ENCODE measurements around the gene MCEE. TPM values are rescaled to one million over a fixed set of nuclear protein-coding genes. Genes with fewer than 3 reads are reported as not detected.

Gene MCEE
- total and polyA plus RNA-seq, 2 experiments from 2014 or later = 16.5 to 33.3 TPM

- in situ Hi-C loops (cut with MboI) = no loop called here
- H3K4me2 ChIP-seq (ENCODE audit: unreplicated experiment) = no peak overlapping the region
- no peak overlapping the region for H3K4me3 ChIP-seq
- no peak for TF ChIP-seq EZH2phosphoT487 (IDR thresholded peaks at IDR 0.05; ENCODE audit: insufficient read depth, low read depth)
- no peak for TF ChIP-seq EZH2 (IDR thresholded peaks at IDR 0.05; ENCODE audit: insufficient read depth, poor library complexity, severe bottlenecking)
- H3K27me3 ChIP-seq (replicated peaks; ENCODE audit: insufficient read depth) = no peaks in the 10 kb centered on the region
- H3K27ac ChIP-seq = no peak overlapping the region
- no peaks in the 10 kb centered on the region for H3K4me1 ChIP-seq (ENCODE audit: insufficient read depth)
- DNase-seq = peak; percentile 14
- H3K9me3 ChIP-seq (ENCODE audit: low read depth) = no peaks in the 10 kb centered on the region
- no peak overlapping the region for H3K9ac ChIP-seq
- H3K36me3 ChIP-seq (ENCODE audit: low read depth) = no peaks in the 10 kb centered on the region
- no peaks in the 10 kb centered on the region for H4K20me1 ChIP-seq (ENCODE audit: insufficient read depth)
- WGBS, 2 experiments (ENCODE audit: low coverage in 1 of 2, low lambda C conversion rate in 2 of 2, missing lambda C conversion rate in 2 of 2) = 77 to 81% methylated on average over 6 of the region's 6 CpGs
- no peaks in the 10 kb centered on the region for H3K9me2 ChIP-seq (ENCODE audit: insufficient read depth)
- H3K79me2 ChIP-seq (ENCODE audit: insufficient read depth) = no peaks in the 10 kb centered on the region
- no peak overlapping the region for H2AFZ ChIP-seq
- 0 out of 2 replicates have a peak, but pooled peaks cover 3% of the 10 kb centered on the region for H3F3A ChIP-seq (ENCODE audit: insufficient read depth)
These were observed 24.8 kb upstream of the MCEE start for GRCh38 chr2:71154798-71155197.

DNA sequence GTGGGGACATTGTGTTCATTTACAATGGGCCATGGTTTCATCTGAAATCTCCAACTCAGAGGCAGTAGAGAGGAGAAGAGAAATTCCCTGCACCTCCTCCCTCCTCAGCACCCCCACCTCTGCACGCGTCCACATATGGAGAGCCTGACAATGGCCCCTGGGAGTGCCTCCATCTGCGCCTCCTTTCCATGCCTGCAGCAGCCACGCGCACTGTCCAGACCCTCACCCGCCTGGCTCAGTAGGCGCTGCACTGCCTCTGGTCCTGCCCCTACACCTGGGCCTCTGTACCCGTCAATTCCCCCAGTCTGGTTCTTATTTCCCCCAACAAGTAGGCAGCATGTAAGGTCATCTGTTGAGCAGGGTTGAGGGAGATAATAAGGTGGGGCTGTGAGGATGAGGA, 24.2 kb upstream of the MCEE start:
- Histone ChIP-seq H3K4me1 (ENCODE audit: insufficient read depth) (no peaks in the 10 kb centered on the region), H3K27me3 (replicated peaks; ENCODE audit: insufficient read depth) (no peaks in the 10 kb centered on the region), H3F3A (ENCODE audit: insufficient read depth) (peaks cover 7% of the 10 kb centered on the region; the same call in 1 of the 2 replicates), H3K4me3 (no peak overlapping the region), H4K20me1 (ENCODE audit: insufficient read depth) (no peaks in the 10 kb centered on the region), H2AFZ (no peak overlapping the region), H3K9me3 (ENCODE audit: low read depth) (no peaks in the 10 kb centered on the region), H3K4me2 (ENCODE audit: unreplicated experiment) (no peak overlapping the region), H3K9me2 (ENCODE audit: insufficient read depth) (no peaks in the 10 kb centered on the region), H3K27ac (no peak overlapping the region), H3K79me2 (ENCODE audit: insufficient read depth) (no peaks in the 10 kb centered on the region), H3K9ac (no peak overlapping the region), H3K36me3 (ENCODE audit: low read depth) (peaks cover 3% of the 10 kb centered on the region; the same call in 1 of the 2 replicates)
- WGBS, 2 experiments (ENCODE audit: low coverage in 1 of 2, low lambda C conversion rate in 2 of 2, missing lambda C conversion rate in 2 of 2) = 79 to 97% methylated on average over 8 of the region's 8 CpGs
- in situ Hi-C loops (cut with MboI) = no loop called here
- no peak for DNase-seq
- TF ChIP-seq EZH2phosphoT487 (IDR thresholded peaks at IDR 0.05; ENCODE audit: insufficient read depth, low read depth) (no peak), EZH2 (IDR thresholded peaks at IDR 0.05; ENCODE audit: insufficient read depth, poor library complexity, severe bottlenecking) (no peak)

GRCh38 chr2:71153585-71154224, 23.7 kb upstream of the MCEE start:
- no peaks in the 10 kb centered on the region for H4K20me1 ChIP-seq (ENCODE audit: insufficient read depth)
- 73 to 74% methylated on average over 11 of the region's 11 CpGs for WGBS, 2 experiments (ENCODE audit: low coverage in 1 of 2, low lambda C conversion rate in 2 of 2, missing lambda C conversion rate in 2 of 2)

GRCh38 chr2:71151620-71152019, 21.6 kb upstream of the MCEE start:
- no peak overlapping the region for H3K4me3 ChIP-seq
- TF ChIP-seq EZH2 (IDR thresholded peaks at IDR 0.05; ENCODE audit: insufficient read depth, poor library complexity, severe bottlenecking) = no peak
- no peak for DNase-seq
- no peak overlapping the region for H3K27ac ChIP-seq
- no peaks in the 10 kb centered on the region for H4K20me1 ChIP-seq (ENCODE audit: insufficient read depth)
- no peak overlapping the region for H3K4me2 ChIP-seq (ENCODE audit: unreplicated experiment)
- H3K9ac ChIP-seq = no peak overlapping the region
- H3K9me3 ChIP-seq (ENCODE audit: low read depth) = no peaks in the 10 kb centered on the region
- H3F3A ChIP-seq (ENCODE audit: insufficient read depth) = peaks cover 20% of the 10 kb centered on the region
- peaks cover 29% of the 10 kb centered on the region for H3K36me3 ChIP-seq (ENCODE audit: low read depth)
- 96 to 100% methylated on average over 1 of the region's 1 CpG for WGBS, 2 experiments (ENCODE audit: low coverage in 1 of 2, low lambda C conversion rate in 2 of 2, missing lambda C conversion rate in 2 of 2)
- no peaks in the 10 kb centered on the region for H3K4me1 ChIP-seq (ENCODE audit: insufficient read depth)
- in situ Hi-C loops (cut with MboI) = no loop called here
- H3K9me2 ChIP-seq (ENCODE audit: insufficient read depth) = no peaks in the 10 kb centered on the region
- H3K27me3 ChIP-seq (replicated peaks; ENCODE audit: insufficient read depth) = no peaks in the 10 kb centered on the region
- H3K79me2 ChIP-seq (ENCODE audit: insufficient read depth) = no peaks in the 10 kb centered on the region
- H2AFZ ChIP-seq = no peak overlapping the region

More at GRCh38 chr2:71153585-71154224, 23.7 kb upstream of the MCEE start:
- in situ Hi-C loops (cut with MboI) = no loop called here
- Histone ChIP-seq H3K4me3 (no peak overlapping the region), H3K27me3 (replicated peaks; ENCODE audit: insufficient read depth) (no peaks in the 10 kb centered on the region), H3K9me3 (ENCODE audit: low read depth) (no peaks in the 10 kb centered on the region), H3K4me1 (ENCODE audit: insufficient read depth) (no peaks in the 10 kb centered on the region), H3K9ac (no peak overlapping the region), H3F3A (ENCODE audit: insufficient read depth) (peaks cover 12% of the 10 kb centered on the region), H2AFZ (no peak overlapping the region), H3K9me2 (ENCODE audit: insufficient read depth) (no peaks in the 10 kb centered on the region), H3K79me2 (ENCODE audit: insufficient read depth) (no peaks in the 10 kb centered on the region), H3K27ac (no peak overlapping the region), H3K36me3 (ENCODE audit: low read depth) (peaks cover 9% of the 10 kb centered on the region; the same call in 1 of the 2 replicates), H3K4me2 (ENCODE audit: unreplicated experiment) (no peak overlapping the region)
- DNase-seq = no peak
- no peak for TF ChIP-seq EZH2phosphoT487 (IDR thresholded peaks at IDR 0.05; ENCODE audit: insufficient read depth, low read depth)
- no peak for TF ChIP-seq EZH2 (IDR thresholded peaks at IDR 0.05; ENCODE audit: insufficient read depth, poor library complexity, severe bottlenecking)
